HG03565 (cell line): Measurements from ENCODE around the gene MICAL3.

ENCODE experiments used
- ATAC-seq: cut with Tn5 transposase; IDR thresholded peaks from one replicate; pipeline ENCODE4 v1.9.1; 2021; ENCODE audit warnings: mild to moderate bottlenecking, moderate library complexity; ENCODE audit not compliant: unreplicated experiment

The MICAL3 gene

GRCh38 chr22:17874231-17874905, 150.0 kb downstream of the MICAL3 start:
- no peak for ATAC-seq

- ATAC-seq = no peak
Measured at GRCh38 chr22:17873804-17874203, 150.6 kb downstream of the MICAL3 start.

GRCh38 chr22:17873116-17873515, 151.2 kb downstream of the MICAL3 start:
- ATAC-seq = no peak

GRCh38 chr22:17872471-17872870, 151.9 kb downstream of the MICAL3 start:
- ATAC-seq = no peak

- ATAC-seq = no peak
Measured at GRCh38 chr22:17871726-17872458, 152.5 kb downstream of the MICAL3 start.

- no peak for ATAC-seq
Measured at GRCh38 chr22:17870407-17870806, 154.0 kb downstream of the MICAL3 start.

GRCh38 chr22:17869285-17870096, 154.9 kb downstream of the MICAL3 start:
- ATAC-seq = no peak

GRCh38 chr22:17868771-17869170, 155.6 kb downstream of the MICAL3 start:
- no peak for ATAC-seq

GRCh38 chr22:17867160-17867785, 157.1 kb downstream of the MICAL3 start:
- ATAC-seq = no peak

- no peak for ATAC-seq
Measured at GRCh38 chr22:17866621-17867020, 157.7 kb downstream of the MICAL3 start.

- ATAC-seq = no peak
Measured at GRCh38 chr22:17866127-17866526, 158.2 kb downstream of the MICAL3 start.

- no peak for ATAC-seq
Measured at GRCh38 chr22:17865183-17866055, 158.9 kb downstream of the MICAL3 start.

- no peak for ATAC-seq
Measured at GRCh38 chr22:17864398-17865182, 159.8 kb downstream of the MICAL3 start.

GRCh38 chr22:17862646-17863181, 161.6 kb downstream of the MICAL3 start:
- no peak for ATAC-seq

GRCh38 chr22:17861909-17862308, 162.5 kb downstream of the MICAL3 start:
- ATAC-seq = no peak

- ATAC-seq = no peak
Measured at GRCh38 chr22:17860220-17860965, 164.0 kb downstream of the MICAL3 start.

GRCh38 chr22:17858033-17858432, 166.3 kb downstream of the MICAL3 start:
- ATAC-seq = no peak

- ATAC-seq = no peak
Measured at GRCh38 chr22:17855572-17856290, 168.6 kb downstream of the MICAL3 start.
